LoVo (cell line): ENCODE results near the gene ABCB8.
"Not testable (repeated sequence)": the region's sequence is repeated elsewhere in the genome, so short reads cannot be mapped to it uniquely, and the experiment has no call there.

Experiments
- DNase-seq: peaks from one replicate; pipeline ENCODE4 v3.0.0-alpha.2; 2016; ENCODE audit warnings: low spot score

ABCB8 gene

DNA sequence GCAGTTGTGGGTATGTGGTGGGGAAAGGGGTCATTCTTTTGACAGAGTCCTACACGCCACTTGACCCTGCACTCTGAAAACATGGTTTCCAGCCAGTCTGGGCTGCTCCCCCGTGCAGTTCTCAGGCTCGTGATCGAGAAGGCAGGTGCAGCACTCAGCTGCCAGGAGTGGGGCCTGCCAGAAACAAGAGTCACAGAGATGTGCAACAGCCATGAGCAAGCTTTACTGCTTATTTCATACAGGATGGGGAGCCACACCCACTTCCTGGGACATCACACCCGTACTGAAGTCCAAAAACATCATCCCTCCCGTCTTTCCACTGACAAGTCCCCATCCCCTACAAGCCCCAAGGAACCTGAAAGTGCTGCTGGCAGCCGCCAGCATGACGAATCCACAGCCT is 13.3 kb upstream of the ABCB8 start:
- DNase-seq, result no peak

DNA sequence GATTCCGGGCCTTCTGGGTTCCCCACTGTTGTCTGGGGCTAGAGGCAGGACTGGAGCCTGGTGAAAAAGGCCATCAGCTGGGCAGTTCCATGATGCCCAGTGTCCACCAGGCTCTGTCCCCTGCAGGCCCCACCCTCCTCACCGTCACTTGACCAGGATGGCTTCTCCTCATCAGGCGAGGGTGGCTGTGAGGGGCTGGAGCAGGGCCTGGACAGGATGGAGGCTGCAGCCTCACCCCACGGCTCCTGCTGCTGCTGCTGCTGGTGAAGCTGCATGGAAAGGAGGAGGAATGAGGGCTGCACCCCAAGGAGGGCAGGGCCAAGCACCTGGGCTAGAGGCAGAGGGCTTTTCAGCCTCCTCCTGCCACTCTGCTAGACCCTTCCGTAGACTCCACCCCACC is 12.3 kb upstream of the ABCB8 start:
- DNase-seq, result no peak

DNA sequence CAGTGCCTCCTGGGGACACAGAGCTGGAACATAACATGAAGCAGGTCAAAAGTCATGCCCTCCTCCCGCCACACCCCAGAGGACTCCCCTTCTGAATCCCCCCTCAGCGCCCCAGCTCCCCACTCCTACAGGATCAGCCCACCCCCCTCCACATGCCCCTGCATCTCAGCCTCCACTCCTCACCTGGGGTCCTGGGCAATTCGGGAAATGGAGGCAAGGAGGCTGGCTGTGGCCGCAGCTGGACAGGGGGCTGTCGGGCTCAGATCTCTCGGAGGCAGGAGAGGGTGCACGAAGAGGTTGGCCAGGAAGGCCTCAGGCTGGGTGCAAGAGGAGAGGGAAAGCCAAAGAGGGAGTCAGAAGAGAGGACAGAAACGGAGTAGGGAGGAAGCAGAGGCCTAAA is 11.7 kb upstream of the ABCB8 start:
- no peak for DNase-seq

DNA sequence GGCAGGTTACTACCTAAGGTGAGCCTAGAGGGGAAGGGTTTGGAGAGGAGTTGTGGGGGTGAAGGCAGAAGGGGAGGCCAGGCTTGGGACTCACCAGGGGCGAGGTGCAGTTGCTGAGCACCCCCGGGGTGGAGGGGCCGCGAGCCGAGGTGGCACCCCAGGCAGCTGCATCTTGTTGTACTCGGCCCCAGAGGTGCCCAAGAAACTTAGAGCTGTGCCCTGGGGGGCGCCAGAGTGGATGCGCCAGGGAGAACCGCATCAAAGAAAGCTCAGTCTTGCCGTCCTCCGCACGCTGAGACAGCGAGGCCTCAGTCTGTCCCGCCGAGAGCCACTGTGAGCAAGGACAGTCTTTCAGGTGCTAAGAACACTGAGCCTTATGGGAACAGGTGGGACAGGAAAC is 11.3 kb upstream of the ABCB8 start:
- DNase-seq, result no peak

DNA sequence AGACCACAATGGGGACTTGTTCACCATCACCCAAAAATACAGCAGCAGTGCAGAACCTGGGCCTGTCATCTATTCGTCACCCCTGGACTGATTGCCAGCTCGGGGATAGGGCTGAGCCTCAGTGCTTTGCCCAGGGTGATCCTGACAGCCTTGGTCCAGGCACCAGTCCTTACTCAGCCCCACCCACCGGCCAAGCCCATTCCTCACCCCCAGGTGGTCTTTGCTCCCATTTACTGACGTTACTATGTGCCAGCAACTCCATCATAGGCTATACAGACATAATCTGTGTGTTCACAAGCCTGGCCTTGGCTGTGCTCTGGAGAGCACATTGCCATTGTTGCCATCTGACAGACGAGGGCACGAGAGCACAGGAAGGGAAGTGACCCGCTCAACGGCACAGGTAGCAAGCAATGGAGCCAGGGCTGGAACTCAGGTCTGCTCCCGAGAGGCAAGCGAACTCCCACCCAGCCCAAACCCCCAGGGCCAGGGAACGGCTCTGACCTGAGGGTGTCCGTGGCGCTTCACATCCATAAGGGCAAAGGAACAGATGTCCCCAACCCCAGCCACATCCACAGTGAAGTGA is 10.8 kb upstream of the ABCB8 start:
- DNase-seq, result no peak

DNA sequence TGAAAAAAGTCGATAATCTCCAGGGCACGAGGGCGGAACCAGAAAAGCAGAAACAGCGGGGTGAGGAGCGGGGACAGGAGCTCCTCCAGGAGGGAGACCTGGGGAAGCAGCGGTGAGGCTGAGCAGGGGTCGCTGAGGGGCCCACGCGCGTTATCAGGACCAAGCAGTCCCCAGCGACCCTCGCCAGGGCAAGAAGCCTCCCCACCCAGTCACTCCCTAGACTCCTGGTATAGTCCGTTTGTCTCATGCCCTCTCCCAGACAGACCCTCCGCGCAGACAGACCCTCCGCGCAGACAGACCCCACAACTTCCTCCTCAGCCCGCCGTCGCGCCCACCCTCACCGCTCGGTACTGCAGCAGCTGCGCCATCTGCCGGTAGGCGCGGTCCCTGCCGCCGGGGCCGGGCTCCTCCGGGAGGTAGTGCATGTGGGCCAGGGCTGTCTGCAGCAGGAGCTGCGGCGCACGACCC is 10.3 kb upstream of the ABCB8 start:
- peak; percentile 71 for DNase-seq

DNA sequence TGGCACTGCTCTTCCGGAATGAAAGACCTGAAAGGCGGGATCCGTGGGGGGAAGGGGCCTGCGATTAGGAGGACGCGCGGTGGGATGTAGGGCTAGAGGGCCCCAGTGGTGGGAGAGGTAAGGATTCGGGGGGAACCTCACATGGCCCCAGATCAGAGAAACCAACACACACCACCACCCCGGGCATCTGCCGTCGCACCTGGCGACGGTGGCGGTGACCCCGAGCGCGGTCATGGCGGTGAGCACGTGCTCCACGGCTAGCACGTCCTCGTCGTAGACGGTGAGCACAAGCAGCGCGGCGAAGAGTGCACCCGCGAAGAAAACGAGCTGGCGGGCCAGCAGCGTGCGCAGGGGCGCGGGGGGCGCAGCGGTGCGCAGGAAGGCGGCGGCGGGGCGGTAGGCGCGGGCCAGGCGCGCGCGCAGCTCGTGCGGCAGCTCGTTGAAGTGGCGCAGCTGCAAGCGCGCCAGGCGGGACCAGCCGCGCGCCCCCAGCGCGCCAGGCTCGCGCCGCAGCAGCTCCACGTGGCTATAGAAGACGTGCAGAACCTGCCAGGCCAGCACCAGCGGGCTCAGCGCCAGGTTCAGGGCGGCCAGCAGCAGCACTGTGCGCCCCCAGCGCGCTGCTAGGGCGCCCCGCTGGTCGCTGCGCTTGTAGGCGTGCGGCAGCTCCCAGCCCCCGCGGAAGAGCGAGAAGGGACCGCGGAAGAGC is 9.7 kb upstream of the ABCB8 start:
- DNase-seq, result no peak

DNA sequence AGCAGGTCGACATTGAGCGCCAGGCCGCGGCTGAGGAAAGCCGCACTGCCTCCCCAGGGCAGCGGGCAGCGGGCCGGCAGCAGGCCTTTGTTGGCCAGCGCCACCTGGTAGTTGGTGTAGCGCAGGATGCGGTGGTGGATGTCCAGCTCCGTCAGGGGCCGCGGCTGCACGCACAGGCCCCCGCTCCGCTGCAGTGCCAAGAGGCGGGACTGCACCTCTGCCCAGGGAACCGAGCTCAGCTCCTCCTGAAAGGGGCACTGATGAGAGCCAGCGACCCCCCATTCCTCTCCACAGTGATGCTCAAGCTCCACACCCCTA is 9.2 kb upstream of the ABCB8 start:
- DNase-seq, result no peak

DNA sequence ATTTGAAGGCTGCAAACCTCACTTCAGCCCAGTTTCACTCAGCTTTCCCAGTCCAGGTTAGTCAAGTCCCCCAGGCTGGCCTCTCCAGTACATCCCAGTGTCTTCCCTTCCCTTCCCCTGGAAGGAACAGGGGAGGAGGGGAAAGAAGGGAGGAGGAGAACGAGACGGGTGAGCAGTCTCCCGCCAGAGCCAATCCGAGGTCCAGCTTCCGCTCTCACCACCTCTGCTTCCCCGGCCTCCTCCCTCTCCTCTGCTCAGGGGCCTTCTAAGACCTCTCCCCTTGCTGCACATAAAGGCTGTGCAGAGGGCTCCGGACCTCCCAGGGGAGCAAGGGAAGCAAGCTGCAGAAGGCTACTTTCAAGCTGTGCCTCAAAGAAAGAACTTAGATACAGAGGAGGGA is 8.0 kb upstream of the ABCB8 start:
- DNase-seq, result no peak

DNA sequence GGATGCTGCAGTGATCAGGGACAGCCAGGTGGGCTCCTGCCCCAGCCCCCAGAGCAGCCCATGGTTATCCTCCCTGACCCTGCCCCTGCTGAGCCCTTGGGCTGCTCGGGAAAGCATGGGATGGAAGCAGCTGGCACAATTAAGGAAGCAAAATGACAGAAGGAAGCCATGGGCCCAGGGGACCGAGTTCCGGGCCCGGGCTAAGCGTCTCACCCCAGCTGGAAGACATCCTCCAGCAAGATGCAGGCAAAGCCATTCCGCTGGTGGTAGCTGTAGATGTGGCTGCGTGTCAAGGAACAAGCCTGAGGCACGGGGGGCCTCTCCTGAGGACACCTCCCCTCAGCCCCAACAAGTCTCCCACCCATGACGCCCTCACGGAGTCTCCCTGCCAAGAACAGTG is 5.0 kb upstream of the ABCB8 start:
- DNase-seq, result no peak

DNA sequence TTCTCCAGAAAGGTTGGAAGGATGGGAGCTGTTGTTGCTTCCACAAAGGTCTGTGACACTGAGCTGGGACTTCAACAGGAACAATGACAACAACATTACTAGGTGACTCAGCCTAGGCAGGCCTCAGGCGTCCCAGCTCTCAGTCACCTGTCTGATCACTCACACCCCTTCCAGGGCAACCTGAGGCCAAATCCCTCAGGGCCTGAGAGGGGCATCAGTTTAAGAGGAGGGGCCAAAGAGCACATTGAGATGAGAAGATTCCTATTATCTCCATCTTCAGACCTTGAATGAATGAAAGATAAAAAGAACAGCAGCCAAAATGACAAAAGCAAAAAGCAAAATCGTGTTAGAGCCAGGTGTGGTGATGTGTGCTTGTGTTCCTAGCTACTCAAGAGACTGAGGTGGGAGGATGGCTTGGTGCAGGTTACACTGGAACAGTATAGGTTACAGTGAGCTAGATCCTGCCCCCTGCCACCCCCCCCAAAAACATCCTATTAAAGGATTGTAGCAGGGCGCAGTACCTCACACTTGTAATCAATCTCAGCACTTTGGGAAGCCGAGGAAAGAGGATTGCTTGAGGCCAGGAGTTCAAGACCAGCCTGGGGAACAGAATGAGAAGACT is 3.7 kb upstream of the ABCB8 start, which contains the start of gene ATG9B:
ATG9B (minus strand) TSS at position 60 of the 622 bp plus-strand sequence. CDS start 71 bp downstream, outside the sequence.
- no peak for DNase-seq

DNA sequence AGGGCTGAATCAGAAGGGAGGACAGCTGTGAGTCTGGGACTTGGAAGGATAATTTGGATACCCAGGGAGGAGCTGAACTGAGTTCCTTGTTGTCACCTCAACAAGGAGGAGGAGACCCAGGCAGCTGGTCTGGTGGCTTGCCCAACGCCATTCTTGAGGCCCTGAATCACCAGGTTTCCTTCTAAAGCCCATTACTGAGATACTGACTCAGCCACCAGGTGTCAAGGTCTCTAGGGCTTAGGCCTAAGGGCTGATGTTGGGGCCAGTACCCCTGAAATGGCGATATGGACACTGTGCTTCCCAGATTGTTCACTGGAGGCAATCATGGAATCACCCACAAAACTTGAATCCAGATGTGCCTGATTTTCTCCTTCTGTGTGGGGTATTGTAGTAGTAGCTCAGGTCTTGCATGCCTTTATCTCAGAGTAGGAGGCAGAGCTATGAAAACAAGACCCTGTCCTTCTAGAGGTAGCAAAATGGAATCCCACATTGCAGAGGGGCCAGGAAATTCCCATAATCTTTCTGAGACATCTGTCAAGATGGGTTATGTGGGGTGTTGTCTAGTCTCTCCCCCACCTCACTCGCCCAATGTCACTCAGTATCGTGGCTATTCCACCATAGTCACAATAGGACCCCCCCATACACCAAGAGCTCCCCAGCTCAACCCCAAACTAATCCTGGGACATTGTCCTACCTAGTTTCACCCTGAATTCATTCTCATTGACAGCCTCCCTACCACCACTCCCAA is 2.2 kb upstream of the ABCB8 start:
- DNase-seq, result peak; percentile 45

DNA sequence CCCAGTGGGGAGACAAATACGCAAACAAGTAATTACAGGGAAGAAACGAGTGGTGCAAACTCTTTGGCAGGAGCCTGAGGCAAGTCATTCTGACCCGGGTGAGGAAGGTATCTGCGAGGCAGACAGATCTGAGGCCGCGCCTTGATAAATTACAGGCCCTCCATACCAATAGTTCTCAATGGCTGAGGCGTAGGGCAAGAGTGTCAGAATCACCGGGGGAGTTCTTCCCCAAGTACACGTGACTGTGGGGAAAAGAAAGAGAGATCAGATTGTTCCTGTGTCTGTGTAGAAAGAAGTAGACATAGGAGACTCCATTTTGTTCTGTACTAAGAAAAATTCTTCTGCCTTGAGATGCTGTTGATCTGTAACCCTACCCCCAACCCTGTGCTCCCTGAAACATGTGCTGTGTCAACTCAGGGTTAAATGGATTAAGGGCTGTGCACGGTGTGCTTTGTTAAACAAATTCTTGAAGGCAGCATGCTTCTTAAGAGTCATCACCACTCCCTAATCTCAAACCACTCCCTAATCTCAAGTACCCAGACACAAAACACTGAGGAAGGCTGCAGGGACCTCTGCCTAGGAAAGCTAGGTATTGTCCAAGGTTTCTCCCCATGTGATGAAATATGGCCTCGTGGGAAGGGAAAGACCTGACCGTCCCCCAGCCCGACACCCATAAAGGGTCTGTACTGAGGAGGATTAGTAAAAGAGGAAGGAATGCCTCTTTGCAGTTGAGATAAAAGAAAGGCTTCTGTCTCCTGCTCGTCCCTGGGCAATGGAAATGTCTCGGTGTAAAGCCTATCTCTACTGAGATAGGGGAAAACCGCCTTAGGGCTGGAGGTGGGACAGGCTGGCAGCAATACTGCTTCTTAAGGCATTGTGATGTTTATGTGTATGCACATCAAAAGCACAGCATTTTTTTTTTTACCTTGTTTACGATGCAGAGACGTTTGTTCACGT is 1.2 kb upstream of the ABCB8 start:
- not testable (repeated sequence) for DNase-seq

DNA sequence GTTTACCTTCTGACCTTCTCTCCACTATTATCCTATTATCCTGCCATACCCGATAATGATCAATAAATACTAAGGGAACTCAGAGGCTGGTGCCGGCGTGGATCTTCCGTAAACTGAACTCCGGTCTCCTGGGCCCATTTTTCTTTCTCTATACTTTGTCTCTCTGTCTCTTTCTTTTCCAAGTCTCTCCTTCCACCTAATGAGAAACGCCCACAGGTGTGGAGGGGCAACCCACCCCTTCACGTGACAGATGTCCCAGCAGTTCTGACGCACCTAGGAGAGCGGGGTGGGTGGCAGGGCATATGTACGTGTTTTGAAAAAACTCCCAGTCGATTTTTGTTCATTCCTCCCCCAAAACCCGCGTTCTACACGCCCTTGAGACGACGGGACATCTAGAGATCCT is 521 bp upstream of the ABCB8 start:
- DNase-seq, result not testable (repeated sequence)

DNA sequence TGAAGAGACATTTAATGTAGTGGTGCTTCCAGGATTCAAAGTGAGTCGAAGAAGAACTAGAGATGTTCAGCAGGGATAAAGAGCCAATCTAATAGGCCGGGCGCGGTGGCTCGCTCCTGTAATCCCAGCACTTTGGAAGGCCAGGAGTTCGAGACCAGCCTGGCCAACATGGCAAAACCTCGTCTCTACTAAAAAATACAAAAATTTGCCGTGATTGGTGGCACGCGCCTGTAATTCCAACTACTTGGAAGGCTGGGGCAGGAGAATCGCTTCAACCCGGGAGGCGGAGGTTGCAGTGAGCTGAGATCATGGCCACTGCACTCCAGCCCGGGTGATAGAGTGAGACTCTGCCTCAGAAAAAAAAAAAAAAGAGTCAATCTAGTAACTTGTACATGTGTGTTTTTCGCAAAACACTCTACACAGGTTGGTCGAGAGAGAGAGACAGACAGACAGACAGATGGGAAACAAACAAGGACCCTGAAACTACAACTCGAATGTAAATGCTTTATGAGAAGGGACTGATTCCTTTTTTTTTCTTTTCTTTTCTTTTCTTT is 775 bp downstream of the ABCB8 start:
- no peak for DNase-seq

DNA sequence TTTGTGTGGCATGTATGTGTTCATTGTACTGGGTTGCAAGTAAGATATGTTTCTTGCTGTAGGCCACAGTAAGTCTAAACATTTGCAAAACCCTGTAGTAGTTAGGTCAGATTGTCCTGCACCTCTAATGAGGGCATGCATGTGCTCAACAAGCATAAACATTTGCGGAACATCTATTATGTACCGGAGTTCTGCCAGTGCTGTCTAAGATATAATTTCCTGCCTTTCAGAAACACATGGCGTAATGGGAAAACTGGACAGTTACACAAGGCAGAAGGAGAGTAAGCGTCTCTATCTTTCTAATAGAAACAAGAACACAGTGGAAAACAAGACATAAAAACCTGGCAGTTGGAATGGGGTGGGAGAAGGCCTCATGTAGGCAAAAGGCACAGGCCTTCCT is 2.8 kb downstream of the ABCB8 start:
- no peak for DNase-seq

DNA sequence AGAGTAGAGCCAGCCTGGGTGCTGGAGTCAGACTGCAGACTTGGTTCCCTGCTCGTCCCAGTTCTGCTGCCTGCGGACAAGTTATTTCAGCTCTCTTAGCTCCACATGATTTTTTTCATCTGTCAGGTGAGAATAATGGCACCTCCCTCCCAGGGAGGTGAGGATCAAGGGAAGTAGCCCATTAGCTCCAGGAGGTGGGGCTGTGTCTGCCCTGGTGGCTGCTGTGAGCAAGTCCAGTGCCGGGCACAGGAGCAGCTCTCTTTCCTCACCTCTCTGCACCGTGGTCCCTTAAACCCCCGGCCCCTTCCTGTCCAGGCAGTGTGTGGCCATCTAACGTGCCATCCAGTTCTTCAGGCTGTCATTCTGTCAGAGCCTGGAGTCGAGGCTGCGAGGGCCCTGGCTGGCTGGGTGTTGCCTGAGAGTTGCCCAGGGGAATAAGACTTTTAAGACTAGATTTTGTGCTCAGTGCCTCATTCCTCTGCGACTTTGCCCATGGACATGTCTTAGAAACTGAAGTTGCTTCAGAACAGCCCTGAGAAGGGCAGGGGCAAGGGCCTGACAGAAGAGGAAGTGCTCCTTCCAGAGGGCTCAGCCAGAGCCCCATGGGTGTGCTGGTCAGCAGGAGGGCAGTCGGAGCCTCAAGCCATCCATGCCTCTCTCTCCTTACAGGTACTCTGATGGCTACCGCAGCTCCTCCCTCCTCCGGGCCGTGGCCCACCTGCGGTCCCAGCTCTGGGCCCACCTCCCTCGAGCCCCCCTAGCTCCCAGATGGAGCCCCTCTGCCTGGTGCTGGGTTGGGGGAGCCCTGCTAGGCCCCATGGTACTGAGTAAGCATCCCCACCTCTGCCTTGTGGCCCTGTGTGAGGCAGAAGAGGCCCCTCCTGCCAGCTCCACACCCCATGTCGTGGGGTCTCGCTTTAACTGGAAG is 5.0 kb downstream of the ABCB8 start:
- DNase-seq, result no peak

DNA sequence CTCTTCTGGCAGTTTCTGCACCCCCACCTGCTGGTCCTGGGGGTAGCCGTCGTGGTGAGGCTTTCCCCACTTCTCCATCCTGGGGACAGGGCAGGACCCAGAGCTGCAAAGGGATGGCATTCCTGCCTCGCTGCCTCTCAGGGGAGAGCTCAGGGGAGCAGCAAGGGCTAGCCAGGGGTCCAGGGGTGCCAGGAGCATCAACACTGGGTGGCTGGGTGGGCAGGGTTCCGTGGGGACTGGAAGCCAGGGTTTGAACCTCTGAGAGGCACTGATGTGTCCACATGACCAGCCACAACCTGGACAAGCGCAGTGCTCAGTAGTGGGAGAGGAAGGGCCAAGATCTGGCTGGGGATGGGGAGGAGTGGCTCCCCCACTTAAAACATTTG is 5.6 kb downstream of the ABCB8 start:
- DNase-seq, result no peak

DNA sequence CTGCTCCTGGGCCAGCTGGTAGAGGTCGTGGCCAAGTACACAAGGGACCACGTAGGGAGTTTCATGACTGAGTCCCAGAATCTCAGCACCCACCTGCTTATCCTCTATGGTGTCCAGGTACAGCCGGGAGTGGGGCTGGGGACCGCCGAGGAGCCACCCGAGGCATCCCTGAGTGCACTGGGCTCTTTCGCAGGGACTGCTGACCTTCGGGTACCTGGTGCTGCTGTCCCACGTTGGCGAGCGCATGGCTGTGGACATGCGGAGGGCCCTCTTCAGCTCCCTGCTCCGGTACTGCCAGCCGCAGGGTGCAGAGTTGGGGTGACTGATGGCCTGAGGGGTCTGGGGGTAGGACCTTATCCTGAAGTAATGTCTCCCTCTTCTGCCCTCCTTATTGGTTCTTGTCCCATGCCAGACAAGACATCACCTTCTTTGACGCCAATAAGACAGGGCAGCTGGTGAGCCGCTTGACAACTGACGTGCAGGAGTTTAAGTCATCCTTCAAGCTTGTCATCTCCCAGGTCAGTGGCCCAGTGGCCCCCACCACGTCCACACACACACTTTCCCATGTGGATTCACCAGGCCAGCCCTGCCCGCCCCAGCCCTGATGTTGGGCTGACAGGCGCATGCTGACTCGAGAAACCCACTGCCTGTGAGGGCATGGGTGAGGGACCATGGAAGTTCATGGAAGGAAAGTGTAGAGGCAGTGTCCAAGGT is 6.2 kb downstream of the ABCB8 start:
- no peak for DNase-seq
